HEK293 (cell line): ENCODE results near the gene NDST3.
A peak's percentile ranks its signal among the peaks of the same experiment; 100 is the strongest.

Source experiments
- CTCF ChIA-PET: fragments of 350-600 bp; formaldehyde crosslinking; extraction: SDS; loops from one replicate; lab custom pipeline; 2021; ENCODE audit warnings: antibody characterized with exemption; lab: Yijun Ruan, JAX
- POLR2A ChIA-PET: fragments of 300-600 bp; formaldehyde crosslinking; extraction: SDS; loops from one replicate; lab custom pipeline; 2020; ENCODE audit warnings: antibody characterized with exemption, inconsistent platforms; lab: Yijun Ruan, JAX
- H3K27ac ChIP-seq: fragments of 200-500 bp; sonication (Bioruptor generic); 2 replicates; pipeline ENCODE4 v1.5.1; 2014; ENCODE audit warnings: low read depth, low read length, control low read depth, inconsistent platforms; ENCODE audit errors: extremely low read depth
- H3K36me3 ChIP-seq, 2 experiments: fragments of 200-500 bp in 1 of 2; sonication (Bioruptor generic) in 1 of 2; 1 replicate in 1 of 2; 2 replicates in 1 of 2; pipeline ENCODE4 v1.5.1; 2014 to 2017; ENCODE audit warnings: inconsistent platforms in 2 of 2, low read length in 2 of 2; ENCODE audit not compliant: control insufficient read depth in 2 of 2, insufficient read depth in 1 of 2
- H3K4me1 ChIP-seq: fragments of 200-500 bp; sonication (Bioruptor generic); 2 replicates; pipeline ENCODE4 v1.5.1; 2014; ENCODE audit warnings: mild to moderate bottlenecking, low read length, inconsistent platforms; ENCODE audit not compliant: control insufficient read depth, insufficient read depth
- H3K4me3 ChIP-seq: 2 replicates; pipeline ENCODE4 v1.5.1; 2011; ENCODE audit warnings: low read depth, mild to moderate bottlenecking, control low read depth, low read length, moderate library complexity
- H3K9me3 ChIP-seq: fragments of 200-500 bp; sonication (Bioruptor generic); 2 replicates; pipeline ENCODE4 v1.5.1; 2014; ENCODE audit warnings: low read depth, low read length, inconsistent platforms; ENCODE audit not compliant: control insufficient read depth, insufficient read depth
- ELK4 ChIP-seq: IDR thresholded peaks from 2 replicates; pipeline ENCODE4 v1.6.1; 2011; ENCODE audit warnings: mild to moderate bottlenecking, low read depth, low read length, borderline replicate concordance
- KLF17 ChIP-seq: fragments of 450-650 bp; formaldehyde crosslinking; IDR thresholded peaks from 2 replicates; pipeline ENCODE4 v1.5.1; 2016; ENCODE audit warnings: missing biosample characterization, missing genetic modification characterization
- PRDM2 ChIP-seq: fragments of 450-650 bp; formaldehyde crosslinking; IDR thresholded peaks from 2 replicates; pipeline ENCODE4 v1.5.1; 2016; ENCODE audit warnings: missing biosample characterization, missing genetic modification characterization, borderline replicate concordance
- TRIM28 ChIP-seq: IDR thresholded peaks from 2 replicates; pipeline ENCODE4 v1.6.1; 2011; ENCODE audit warnings: low read length, control low read depth, borderline replicate concordance
- ZBTB11 ChIP-seq: fragments of 450-650 bp; formaldehyde crosslinking; conservative IDR thresholded peaks from 2 replicates; pipeline ENCODE4 v1.5.1; 2016; ENCODE audit warnings: low read depth, missing biosample characterization, missing genetic modification characterization
- ZBTB17 ChIP-seq: fragments of 450-650 bp; formaldehyde crosslinking; IDR thresholded peaks from 2 replicates; pipeline ENCODE4 v1.5.1; 2016; ENCODE audit warnings: missing biosample characterization, missing genetic modification characterization
- ZFHX2 ChIP-seq: fragments of 450-650 bp; formaldehyde crosslinking; conservative IDR thresholded peaks from 2 replicates; pipeline ENCODE4 v1.5.1; 2016; ENCODE audit warnings: missing biosample characterization, missing genetic modification characterization
- ZFP37 ChIP-seq: fragments of 450-650 bp; formaldehyde crosslinking; IDR thresholded peaks from 2 replicates; pipeline ENCODE4 v1.5.1; 2016; ENCODE audit warnings: missing biosample characterization, missing genetic modification characterization
- ZNF18 ChIP-seq: fragments of 450-650 bp; formaldehyde crosslinking; IDR thresholded peaks from 2 replicates; pipeline ENCODE4 v1.5.1; 2016; ENCODE audit warnings: missing biosample characterization, missing genetic modification characterization
- ZNF184 ChIP-seq: fragments of 450-650 bp; IDR thresholded peaks from 2 replicates; pipeline ENCODE4 v1.5.1; 2018; ENCODE audit warnings: missing biosample characterization, mild to moderate bottlenecking, missing genetic modification characterization
- ZNF221 ChIP-seq: fragments of 450-650 bp; formaldehyde crosslinking; IDR thresholded peaks from 2 replicates; pipeline ENCODE4 v1.5.1; 2017; ENCODE audit warnings: missing biosample characterization, missing genetic modification characterization, borderline replicate concordance
- ZNF26 ChIP-seq: fragments of 450-650 bp; formaldehyde crosslinking; IDR thresholded peaks from 2 replicates; pipeline ENCODE4 v1.5.1; 2016; ENCODE audit warnings: missing biosample characterization, missing genetic modification characterization
- ZNF362 ChIP-seq: fragments of 450-650 bp; formaldehyde crosslinking; IDR thresholded peaks from 2 replicates; pipeline ENCODE4 v1.5.1; 2016; ENCODE audit warnings: missing biosample characterization, missing genetic modification characterization
- ZNF426 ChIP-seq: fragments of 450-650 bp; formaldehyde crosslinking; IDR thresholded peaks from 2 replicates; pipeline ENCODE4 v1.5.1; 2017; ENCODE audit warnings: missing biosample characterization, missing genetic modification characterization, mild to moderate bottlenecking, inconsistent platforms, moderate library complexity
- ZNF521 ChIP-seq: fragments of 450-650 bp; formaldehyde crosslinking; IDR thresholded peaks from 2 replicates; pipeline ENCODE4 v1.5.1; 2017; ENCODE audit warnings: missing biosample characterization, mild to moderate bottlenecking, missing genetic modification characterization
- ZNF654 ChIP-seq: fragments of 450-650 bp; formaldehyde crosslinking; IDR thresholded peaks from 2 replicates; pipeline ENCODE4 v1.5.1; 2016; ENCODE audit warnings: low read depth, missing biosample characterization, missing genetic modification characterization
- ZNF777 ChIP-seq: fragments of 450-650 bp; formaldehyde crosslinking; IDR thresholded peaks from 2 replicates; pipeline ENCODE4 v1.5.1; 2017; ENCODE audit warnings: missing biosample characterization, missing genetic modification characterization, borderline replicate concordance
- ZNF791 ChIP-seq: fragments of 450-650 bp; formaldehyde crosslinking; IDR thresholded peaks from 2 replicates; pipeline ENCODE4 v1.5.1; 2016; ENCODE audit warnings: missing biosample characterization, missing genetic modification characterization

Gene NDST3

GRCh38 chr4:118268780-118269179, 234.5 kb downstream of the NDST3 start:
- H3K36me3 ChIP-seq, result no peaks in the 10 kb centered on the region
- no peaks in the 10 kb centered on the region for H3K9me3 ChIP-seq
- CTCF ChIA-PET, result no interaction called here
- H3K4me1 ChIP-seq, result no peaks in the 10 kb centered on the region
- TF ChIP-seq ZNF521 (tag by site-specific recombination), result no peak
- no peak for TF ChIP-seq ZNF18
- TF ChIP-seq KLF17 (tag by site-specific recombination), result no peak
- no peak for TF ChIP-seq ZFP37 (tag by site-specific recombination)
- TF ChIP-seq ZNF221, result no peak
- TF ChIP-seq ZNF791 (tag by site-specific recombination), result no peak
- TF ChIP-seq TRIM28, result no peak
- no peak for TF ChIP-seq ZNF362 (tag by site-specific recombination)
- no peak for TF ChIP-seq ZNF184 (tag by site-specific recombination)
- TF ChIP-seq ZBTB11 (tag by site-specific recombination), result no peak
- no peak for TF ChIP-seq ZFHX2
- POLR2A ChIA-PET, result no interaction called here
- H3K4me3 ChIP-seq, result no peak overlapping the region
- no peak overlapping the region for H3K27ac ChIP-seq

GRCh38 chr4:118270492-118270891, 236.2 kb downstream of the NDST3 start:
- H3K27ac ChIP-seq, result no peak overlapping the region
- no peaks in the 10 kb centered on the region for H3K4me1 ChIP-seq
- H3K36me3 ChIP-seq, result no peaks in the 10 kb centered on the region
- no peaks in the 10 kb centered on the region for H3K9me3 ChIP-seq
- CTCF ChIA-PET, result interaction anchor here (0.7 to 1.1 kb wide), 3 partner anchors 9 to 60 kb away, joined by 3 read pairs; no protein-coding TSS in a partner anchor
- POLR2A ChIA-PET, result no interaction called here
- H3K4me3 ChIP-seq, result no peak overlapping the region
- TF ChIP-seq ELK4 (no peak), PRDM2 (tag by site-specific recombination) (no peak), ZBTB17 (no peak), ZNF654 (tag by site-specific recombination) (peak; percentile 70), ZNF426 (no peak), ZNF26 (tag by site-specific recombination) (no peak), ZNF777 (tag by site-specific recombination) (no peak)
